T1000 (cell line): ENCODE data around the gene RP2.

ENCODE experiments used
- DNase-seq: peaks from one replicate; lab custom pipeline; 2025; ENCODE audit warnings: mixed read lengths; lab: John Stamatoyannopoulos, UW

Gene RP2

DNA sequence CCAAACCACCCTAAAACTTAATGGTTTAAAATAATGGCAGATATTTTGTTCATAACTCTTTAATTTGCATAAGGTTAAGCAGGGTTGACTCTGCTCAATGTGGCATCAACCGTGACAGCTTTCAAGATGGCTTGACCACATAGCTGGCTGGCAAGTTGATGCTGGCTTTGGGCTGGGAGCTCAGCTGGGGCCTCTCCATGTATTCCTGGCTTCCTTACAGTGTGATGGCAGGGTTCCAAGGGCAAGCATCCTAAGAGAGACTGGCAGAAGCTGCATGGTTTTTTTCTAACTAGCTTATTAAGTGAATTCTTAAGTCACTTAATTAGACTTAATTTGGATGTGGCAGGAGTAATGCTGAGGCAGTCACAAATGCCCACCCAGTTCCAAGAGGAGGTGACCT, 4.5 kb downstream of the RP2 start:
- no peak for DNase-seq

DNA sequence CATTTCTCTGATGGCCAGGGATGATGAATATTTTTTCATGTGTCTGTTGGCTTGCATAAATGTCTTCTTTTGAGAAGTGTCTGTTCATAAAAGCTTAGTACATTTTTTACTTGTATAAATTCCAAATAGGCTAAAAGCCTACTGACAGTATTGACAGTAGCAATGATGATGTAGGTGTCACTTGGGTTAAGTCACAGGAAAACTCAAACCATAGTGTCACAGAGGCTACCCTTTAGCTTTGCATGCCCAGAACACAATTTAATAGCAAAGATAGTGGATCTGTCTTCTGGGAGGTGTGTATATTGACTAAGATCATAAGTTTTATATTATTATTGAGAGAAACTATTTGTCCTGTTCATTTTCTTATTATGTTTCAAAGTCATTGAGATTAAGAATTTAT, 8.1 kb downstream of the RP2 start:
- no peak for DNase-seq

DNA sequence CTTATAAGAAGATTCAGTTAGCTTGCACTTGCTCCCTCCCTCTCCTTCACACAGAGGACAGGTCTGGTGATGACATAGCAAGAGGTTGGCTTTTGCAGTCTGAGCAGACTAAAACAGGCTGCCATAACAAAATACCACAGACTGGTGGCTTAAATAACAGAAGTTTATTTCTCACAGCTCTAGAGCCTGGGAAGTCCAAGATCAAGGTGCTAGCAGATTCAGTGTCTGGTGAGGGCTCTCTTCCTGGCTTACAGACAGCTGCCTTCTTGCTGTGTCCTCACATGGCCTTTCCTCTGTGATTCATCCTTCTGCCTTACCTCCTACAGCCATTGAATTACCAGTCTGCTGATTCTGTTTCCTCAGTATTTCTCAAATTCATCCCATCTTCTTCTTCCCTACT, 13.1 kb downstream of the RP2 start:
- no peak for DNase-seq

DNA sequence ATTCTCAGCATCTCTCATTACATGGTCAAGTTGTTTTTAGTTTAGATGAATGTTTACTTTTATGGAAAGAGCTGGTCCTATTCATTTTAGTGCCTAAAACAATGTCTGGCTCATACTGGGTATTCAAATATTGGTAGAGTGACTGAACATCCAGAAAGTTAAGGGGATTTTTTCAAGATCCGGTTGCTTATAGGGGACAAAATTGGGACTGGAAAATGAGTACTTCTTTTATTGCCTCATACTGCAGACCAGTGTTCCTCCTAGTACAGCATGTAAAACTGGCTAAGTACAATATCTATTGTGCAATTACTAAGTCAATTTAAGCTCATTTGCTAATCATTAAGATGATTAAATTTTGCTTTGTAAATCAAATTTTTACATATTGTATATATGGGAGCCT, 13.9 kb downstream of the RP2 start:
- no peak for DNase-seq

DNA sequence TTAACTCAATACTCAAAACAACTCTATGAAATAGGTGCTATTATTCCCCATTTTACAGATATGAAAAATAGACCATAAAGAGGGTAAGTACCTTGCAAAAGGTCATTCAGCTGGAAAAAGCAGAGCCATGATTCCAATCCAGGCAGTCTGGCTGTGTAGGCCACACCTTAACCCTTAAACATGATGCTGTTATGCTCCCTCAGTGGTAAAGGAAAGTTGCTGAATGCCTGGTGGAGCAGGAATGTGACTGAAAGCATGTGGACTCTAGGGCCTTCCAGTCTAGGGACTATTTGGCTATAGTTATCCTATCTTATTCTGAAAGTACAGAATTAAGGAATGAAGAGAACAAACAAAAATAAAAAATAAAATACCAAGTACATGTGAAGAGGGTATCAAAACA, 19.6 kb downstream of the RP2 start:
- no peak for DNase-seq

DNA sequence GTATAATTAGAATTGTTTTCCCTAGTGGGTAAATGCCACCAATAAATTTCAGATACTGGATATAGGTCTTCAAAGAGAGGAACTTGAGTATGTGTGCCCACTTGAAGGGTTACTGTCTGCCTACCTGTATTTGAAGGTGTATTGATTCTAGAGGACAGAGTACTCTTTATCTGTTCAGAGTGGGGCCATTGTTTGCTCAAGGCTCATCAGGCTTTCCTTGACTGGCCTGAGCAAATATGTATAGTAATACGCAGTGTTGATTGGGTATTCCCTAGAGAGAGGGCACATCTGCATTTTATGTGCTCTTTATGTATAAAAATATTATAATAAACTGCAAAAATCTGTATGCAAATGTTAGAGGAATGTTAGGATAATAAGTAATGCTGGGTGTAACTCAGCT, 23.7 kb downstream of the RP2 start:
- no peak for DNase-seq

DNA sequence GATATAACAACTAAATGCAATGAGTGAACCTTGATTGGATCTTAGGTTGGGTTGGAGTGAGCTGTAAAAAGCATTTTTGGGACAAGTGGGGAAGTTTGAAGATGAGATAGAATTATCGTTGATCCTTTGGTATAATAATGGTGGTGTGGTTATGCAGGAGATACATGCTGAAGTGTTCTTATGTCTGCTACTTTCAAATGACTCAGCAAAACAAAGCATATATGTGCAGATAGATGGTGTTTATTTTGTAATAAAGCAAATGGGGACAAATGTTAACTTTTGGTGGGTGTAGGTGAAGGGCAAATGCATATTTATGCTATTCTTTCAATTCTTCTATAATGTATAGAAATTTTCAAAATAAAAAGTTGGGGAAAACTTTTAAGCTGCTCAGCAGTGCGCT, 26.2 kb downstream of the RP2 start:
- DNase-seq: no peak

DNA sequence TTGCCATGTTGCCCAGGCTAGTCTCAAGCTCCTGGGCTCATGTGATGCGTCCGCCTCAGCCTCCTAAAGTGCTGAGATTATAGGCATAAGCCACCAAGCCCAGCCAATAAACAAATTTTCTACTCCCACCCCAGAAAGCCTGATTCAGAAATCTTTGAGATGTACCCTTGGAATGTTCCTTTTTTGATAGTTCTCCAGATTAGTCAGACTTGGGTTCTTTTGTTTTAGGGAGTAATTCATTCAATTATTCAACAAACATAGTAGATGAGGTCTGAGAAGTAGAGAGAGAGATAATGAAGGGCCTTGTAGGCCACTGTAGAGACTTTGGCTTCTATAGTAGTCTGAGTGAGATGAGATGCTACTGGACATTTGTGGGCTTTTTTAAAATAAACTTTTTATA, 27.8 kb downstream of the RP2 start:
- no peak for DNase-seq

DNA sequence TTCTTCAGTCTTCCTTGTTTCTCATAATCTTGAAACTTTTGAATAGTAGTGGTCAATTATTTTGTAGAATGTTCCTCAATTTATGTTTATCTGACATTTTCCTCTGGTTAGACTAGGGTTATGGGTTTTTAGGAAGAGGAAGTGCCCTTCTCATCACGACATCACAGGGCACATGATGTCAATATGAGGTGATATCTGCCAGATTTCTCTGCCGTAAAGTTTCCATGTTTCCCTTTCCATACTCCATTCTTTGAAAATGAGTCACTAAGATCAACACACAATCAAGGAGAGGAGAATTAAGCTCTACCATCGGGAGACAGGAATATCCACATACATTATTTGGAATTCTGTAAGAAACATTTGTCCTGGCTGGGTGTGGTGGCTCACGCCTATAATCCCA, 28.4 kb downstream of the RP2 start:
- no peak for DNase-seq

DNA sequence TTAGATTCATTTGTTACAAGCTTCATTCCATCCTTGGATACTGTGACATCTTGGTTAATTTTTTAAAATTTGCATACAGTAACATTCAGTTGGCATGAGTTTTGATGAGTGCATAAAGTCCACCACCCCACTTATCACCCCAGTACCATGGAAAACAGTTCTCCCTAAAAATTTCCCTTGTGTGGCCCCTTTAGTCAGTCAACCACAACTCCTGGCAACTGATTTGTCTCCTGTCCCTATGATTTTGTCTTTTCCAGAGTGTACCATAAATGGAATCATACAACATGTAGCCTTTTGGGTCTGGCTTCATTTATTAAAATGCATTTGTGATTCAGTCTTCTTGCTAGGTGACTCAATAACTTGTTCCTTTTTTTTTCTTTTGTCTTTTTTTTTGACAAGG, 29.9 kb downstream of the RP2 start:
- DNase-seq: no peak

DNA sequence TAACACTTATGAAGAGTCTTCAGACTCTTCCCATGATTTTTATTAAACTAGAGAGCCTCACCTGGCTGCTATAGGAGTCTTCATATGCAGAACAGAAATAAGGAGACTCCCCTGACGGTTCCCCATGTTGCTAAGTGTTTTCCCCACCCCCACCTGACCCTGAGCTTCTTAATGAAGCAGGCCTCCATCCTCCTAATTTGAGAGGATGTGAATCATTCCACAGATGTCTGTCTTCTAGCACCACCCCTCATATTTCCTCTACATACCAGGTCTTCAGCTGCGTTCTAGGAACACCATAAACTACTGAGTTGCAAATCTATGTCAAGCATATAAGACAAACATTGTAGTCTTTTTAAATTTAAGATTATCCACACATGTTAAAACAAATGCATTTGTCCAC, 36.9 kb downstream of the RP2 start:
- no peak for DNase-seq

DNA sequence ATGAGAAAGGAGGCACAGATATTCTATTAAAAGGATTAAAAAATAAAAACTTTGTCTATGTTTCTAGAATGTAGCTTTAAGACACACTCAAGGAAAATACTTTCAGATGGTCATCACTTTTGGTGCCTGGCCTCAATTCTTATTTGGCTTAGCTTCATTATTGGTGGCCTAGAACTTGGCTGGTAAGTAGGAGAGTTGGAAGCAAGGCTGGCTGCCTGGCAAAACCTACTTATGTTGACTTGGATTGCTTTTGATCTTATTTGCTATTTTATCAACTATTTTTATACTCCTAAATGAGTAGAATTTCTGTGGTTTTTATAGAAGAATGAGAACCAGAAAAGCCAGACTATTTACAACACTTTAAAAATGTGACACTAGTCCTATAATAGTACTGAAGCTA, 40.1 kb downstream of the RP2 start:
- no peak for DNase-seq

DNA sequence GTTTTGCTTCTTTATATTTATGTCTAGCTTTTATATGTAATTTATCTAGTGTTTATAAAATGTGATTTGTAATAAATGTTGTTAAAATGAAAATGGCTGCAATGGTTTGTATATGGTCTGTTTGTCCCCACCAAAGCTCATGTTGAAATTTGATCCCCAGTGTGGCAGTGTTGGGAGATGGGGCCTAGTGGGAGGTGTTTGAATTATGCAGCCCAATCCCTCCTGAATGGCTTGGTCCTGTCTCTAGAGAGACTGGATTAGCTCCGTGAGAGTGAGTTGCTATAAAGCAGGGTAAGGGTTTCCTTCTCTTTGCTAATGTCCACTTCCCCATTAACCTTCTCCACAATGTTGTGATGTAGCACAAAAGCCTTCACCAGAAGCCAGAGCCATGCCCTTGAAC, 45.4 kb downstream of the RP2 start:
- DNase-seq: no peak

DNA sequence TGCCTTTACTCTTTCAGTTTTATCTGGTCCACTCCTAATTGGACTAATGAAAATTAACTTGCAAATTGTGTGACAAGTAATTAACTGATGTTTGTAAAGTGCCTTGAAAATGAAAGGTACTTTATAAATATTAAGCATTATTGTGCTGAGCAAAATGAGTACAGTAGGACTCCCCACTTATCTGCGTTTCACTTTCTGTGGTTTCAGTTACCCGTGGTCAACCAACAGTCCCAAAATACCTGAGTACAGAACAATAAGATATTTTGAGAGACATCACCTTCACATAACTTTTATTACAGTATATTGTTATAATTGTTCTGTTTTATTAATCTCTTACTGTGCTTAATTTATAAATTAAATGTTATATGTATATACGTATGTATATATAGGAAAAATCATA, 48.0 kb downstream of the RP2 start:
- no peak for DNase-seq

DNA sequence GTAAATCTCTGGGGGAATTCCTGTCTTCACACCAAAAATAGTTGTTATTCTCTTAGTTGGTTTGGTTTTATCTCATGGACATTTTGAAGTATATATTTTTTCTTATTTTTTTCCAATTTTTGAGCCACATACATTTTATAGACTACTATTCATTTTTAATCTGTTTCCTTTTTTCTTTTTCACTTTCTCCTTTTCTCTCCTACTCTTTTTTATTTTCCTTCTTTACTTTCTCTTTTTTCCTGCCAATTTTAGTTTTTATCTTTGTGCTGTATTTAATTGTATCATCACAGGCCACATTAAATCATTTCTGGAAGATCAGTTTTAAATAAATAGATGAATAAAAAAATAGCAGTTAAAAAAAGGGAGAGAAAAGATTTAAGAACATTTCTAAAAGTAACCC, 61.4 kb downstream of the RP2 start:
- no peak for DNase-seq

DNA sequence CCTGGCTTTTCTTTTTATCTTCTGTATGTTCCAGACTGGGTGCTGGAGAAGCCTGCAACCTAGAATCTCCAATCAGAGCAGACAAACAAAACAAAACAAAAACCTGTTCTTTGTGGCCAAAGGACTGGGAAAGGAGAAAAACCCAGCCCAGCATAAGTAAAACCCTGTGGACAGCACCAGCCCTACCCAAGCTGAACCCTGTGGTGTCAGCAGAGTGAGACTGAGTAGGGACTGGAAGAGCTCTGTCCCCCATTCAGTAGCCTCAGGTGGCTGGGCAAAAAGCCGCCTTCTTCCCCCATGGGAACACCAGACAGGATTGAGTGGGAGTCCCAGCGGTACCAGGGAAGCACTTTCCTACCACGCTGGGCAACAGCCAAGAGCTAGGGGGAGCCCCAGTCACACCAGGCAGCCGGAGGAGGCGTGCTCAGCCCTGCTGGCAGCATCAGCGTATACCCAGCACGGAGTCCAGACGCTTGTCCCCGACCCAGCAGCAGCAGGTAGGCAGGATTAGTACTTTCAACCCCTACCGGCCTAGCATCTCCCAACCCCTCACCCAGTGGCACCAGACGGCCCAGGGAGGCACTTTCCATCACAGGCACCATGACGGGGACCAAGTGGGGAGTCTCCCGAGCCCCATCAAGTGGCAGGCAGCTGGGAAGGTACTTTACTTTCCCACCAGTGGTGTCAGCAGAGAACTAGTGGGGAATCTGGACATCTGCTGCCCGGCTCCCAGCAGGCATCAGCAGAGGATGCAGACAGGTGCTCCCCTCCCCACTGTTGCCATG, 66.8 kb downstream of the RP2 start:
- DNase-seq: peak; percentile 31

DNA sequence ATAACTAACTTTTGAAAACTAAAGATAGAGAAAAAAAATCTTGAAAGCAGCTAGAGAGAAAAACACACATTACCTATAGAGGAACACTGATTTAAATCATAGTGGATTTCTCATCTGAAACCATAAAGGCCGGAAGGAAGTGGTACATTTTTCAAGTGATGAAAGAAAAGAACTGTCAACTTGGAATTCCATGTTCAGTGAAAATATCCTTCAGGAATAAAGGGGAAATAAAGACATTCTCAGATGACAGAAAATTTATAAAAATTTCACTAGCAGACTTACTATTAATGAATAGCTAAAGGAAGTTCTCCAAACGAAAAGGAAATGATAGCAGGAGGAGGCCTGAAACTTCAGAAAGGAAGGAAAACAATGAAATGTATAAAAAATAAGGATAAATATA, 67.8 kb downstream of the RP2 start:
- DNase-seq: no peak

DNA sequence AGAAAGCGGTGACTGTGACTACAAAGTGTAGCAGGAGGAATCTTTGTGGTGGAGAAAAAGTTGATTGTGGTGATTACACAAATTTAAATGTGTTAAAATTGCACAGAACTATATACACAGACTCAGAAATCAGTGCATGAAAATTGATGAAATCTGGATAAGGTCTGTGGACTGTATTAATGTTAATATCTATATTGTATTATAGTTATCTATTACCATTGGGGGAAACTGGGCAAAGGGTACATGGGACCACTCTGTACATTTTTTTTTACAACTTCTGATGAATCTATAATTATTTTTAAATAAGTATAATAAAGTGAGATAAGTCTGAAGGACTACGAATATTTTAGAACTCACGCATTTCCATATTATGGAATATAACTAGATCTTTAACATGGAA, 73.6 kb downstream of the RP2 start:
- no peak for DNase-seq

DNA sequence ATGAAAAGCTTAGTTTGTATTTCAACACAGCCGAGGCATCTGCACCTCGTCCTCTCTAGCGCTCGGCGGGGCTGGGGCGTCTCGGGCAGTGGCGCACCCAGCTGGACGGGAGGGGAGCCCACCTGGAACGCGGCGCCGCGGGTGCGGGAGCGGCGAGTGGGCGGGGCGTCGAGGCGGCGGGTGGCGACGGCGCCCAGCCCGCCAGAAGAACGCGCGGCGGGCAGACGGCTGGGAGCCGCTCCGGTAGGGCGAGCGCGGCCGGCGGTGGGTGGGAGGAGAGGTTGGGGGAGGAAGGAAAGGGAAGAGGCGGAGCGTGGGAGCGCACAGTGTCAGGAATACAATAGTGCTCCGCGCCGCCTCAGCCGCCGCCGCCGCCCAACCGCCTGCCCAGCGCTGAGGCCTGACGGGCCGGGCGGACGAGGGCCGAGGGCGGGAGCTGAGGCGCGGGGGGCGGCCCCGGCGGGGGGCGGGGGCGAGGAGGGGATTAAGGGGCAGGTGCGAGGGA, 75.3 kb downstream of the RP2 start, which contains the start of gene JADE3:
JADE3 (plus strand) TSS at position 324 of the 505 bp plus-strand sequence. CDS start 72,474 bp downstream, outside the sequence.
- no peak for DNase-seq

DNA sequence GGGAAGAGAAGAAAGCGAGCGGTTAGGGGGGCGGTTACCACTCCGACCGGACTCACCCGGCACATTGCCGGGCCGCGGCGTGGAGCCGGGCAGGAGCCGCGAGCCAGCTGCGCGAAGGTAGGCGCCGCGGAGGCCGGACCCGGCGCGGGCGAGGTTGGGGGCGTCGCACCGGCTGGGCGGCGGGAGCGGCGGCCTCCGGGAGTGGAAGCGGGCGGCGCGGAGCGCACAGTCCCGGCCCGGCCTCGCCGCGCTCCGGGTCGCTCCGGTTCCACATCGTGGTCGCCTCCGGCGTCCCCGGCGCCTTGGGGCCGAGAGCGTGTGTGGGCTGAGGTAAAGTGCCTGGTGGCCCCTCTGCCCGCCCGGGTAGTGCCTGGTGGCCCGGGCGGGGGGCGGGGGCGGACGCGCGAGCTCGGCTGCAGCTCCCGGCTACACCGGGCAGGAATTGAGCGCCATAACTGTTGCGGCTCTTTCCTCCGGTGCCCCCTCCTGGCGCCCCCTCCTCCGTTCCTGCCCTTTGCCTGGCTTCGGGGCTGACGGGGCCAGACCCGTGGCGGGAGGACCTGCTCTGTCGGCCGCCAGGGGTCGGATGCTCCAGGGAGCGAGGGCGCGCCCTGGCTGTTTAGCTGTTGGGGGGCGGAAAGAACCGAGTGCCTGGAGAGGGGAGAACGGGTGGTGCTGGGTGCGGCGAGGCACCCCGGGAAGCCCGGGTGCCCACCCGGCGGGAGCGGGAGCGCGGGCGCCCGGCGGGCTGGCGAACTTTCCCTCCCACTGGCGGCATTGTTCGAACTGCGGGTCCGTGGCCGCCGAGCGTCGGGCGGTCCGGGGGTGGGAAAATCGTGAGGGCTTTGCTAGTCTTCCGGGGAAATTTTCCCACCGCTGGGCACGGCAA, 76.0 kb downstream of the RP2 start:
- DNase-seq: no peak

DNA sequence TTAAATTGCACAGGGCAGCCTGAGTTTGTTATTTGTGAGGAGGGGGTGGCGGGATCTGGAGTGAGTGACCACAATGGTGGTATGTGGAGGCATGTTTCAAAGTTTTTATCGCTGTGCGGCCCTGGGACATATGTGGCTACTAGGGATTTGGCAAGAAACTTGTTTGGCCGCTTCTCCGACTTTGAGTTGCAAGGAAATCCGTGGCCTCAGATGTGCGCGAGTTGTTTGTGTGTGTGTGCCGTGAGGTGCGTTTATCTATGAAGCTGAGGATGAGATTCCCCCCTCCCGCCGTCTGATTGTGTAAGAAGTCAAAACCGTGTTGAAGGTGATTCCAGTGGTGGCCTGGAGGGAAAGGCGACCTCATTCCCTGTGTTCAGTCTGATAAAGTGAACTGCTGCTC, 76.8 kb downstream of the RP2 start:
- DNase-seq: no peak

DNA sequence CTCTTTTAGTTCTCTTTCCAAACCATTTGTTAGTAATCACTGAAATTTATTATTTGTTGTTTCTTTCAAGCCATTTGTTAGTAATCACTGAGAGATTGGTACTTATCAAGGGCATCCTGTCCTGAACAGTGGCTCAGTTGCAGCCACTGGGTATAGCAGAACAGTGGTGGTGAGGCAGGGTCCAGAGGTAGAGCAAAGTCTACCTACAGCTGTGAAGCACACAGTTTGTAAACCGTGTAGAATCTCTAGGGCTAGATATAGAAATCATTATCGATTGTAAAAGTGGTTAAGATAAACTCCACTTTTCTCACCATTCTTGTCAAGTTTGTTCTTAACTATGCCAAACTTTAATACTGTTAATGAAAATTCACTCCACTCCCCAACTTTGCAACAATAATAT, 79.4 kb downstream of the RP2 start:
- no peak for DNase-seq

DNA sequence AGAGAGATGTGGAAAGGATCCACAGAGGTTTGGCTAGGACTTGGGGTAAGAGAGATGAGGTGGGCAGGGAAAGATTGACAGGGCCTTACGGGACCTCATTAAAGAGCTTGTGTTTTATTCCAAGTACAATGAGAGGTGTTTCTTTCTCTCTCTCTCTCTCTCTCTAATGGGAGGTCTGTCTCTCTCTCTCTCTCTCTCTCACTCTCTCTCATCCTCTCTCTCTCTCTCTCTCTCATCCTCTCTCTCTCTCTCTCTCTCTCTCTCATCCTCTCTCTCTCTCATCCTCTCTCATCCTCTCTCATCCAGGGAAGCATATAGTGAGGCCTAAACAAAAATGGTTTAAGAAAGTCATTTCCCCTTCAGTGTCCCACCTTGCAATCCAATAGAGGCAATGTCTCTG, 80.8 kb downstream of the RP2 start:
- no peak for DNase-seq
